Peyer's patch (tissue), 4 donors: ENCODE measurements around the gene GPR183. TPM values are rescaled to one million over a fixed set of nuclear protein-coding genes. Genes with fewer than 3 reads are reported as not detected.
A peak's percentile ranks its signal among the peaks of the same experiment; 100 is the strongest.

Experiments used
- DNase-seq, 3 donors: peaks; one replicate each; pipeline ENCODE4 v3.0.0-alpha.2; 2017 to 2019
- H3K27ac ChIP-seq, 4 donors: fragments of 200-600 bp; sonication (generic); one replicate each; pipeline ENCODE4 v1.5.1; 2016 to 2019
- H3K27me3 ChIP-seq, 2 donors: fragments of 200-600 bp; sonication (generic); one replicate each; pipeline ENCODE4 v1.5.1; 2019
- H3K36me3 ChIP-seq, 3 donors: fragments of 200-600 bp; sonication (generic); one replicate each; pipeline ENCODE4 v1.5.1; 2016 to 2019
- H3K4me1 ChIP-seq, 4 donors: fragments of 200-600 bp; sonication (generic); one replicate each; pipeline ENCODE4 v1.5.1; 2016 to 2019
- H3K4me3 ChIP-seq, 4 donors: fragments of 200-600 bp; sonication (generic); 1 replicate in 3 of 4; 2 replicates in 1 of 4; pipeline ENCODE4 v1.5.1; 2016 to 2019; ENCODE audit warnings: mild to moderate bottlenecking in 1 of 4
- H3K9me3 ChIP-seq, 4 donors: fragments of 200-600 bp; sonication (generic); one replicate each; pipeline ENCODE4 v1.5.1; 2016 to 2019; ENCODE audit warnings: mild to moderate bottlenecking in 1 of 4
- POLR2A ChIP-seq, 2 donors: fragments of 450-650 bp; IDR thresholded peaks; one replicate each; pipeline ENCODE4 v1.5.1; 2017; ENCODE audit warnings: antibody characterized with exemption in 2 of 2, mild to moderate bottlenecking in 2 of 2, moderate library complexity in 2 of 2
- total RNA-seq, 4 donors: library from RNA; depleted of rRNA; stranded (reverse); fragments of >200 nt; gene quantifications; one replicate each; pipeline ENCODE4 v1.1.0, GENCODE V29; 2016
- TF ChIP-seq, protein P1 (sequence below), 6 experiments: fragments of 450-650 bp in 4 of 6; fragments of 200-600 bp in 2 of 6; sonication (generic) in 1 of 6; IDR thresholded peaks; one replicate each; pipeline ENCODE4 v1.5.1; 2017 to 2019; ENCODE audit warnings: antibody characterized with exemption in 6 of 6, mild to moderate bottlenecking in 3 of 6, moderate library complexity in 1 of 6

GPR183 gene
- total RNA-seq, 4 donors from 2014 or later: 1.1 to 24.8 (median 3.9) TPM

DNA sequence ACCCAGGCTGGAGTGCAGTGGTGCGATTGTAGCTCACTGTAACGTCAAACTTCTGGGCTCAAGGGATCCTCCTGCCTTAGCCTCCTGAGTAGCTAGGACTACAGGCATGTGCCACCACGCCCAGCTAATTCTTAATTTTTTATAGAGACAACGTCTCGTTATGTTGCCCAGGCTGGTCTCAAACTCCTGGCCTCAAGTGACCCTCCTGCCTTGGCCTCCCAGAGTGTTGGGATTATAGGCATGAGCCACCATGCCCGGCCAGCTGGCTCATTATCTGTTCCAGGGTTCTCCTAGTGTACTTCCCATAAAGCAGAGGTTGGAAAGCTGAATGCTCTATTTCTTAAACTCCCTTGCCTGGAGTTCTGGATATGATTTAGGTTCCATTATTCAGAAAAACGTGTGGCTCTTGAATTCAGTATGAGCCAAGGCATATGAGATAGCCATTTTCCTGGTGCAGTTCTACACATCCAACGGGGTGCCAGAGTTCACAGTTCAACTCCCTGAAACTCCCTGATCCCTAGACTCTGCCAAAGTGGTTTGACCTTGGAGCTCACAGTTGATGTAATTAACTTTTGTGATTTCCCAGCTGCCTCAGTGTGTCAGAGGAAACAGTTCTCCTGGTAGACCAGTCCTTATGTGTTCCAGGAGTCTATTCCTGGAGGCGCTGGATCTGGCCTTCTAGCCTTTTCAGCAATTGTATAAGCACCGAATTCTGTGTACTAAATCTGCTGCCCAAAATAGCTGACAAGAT, 21.6 kb downstream of the GPR183 start:
- H3K4me1 ChIP-seq: peaks cover 0 to 44% (median 24%) of the 10 kb centered on the region in 4 donors
- no peak overlapping the region for H3K4me3 ChIP-seq
- peak overlapping the region; percentile 38 to 58 (median 50) for H3K27ac ChIP-seq

DNA sequence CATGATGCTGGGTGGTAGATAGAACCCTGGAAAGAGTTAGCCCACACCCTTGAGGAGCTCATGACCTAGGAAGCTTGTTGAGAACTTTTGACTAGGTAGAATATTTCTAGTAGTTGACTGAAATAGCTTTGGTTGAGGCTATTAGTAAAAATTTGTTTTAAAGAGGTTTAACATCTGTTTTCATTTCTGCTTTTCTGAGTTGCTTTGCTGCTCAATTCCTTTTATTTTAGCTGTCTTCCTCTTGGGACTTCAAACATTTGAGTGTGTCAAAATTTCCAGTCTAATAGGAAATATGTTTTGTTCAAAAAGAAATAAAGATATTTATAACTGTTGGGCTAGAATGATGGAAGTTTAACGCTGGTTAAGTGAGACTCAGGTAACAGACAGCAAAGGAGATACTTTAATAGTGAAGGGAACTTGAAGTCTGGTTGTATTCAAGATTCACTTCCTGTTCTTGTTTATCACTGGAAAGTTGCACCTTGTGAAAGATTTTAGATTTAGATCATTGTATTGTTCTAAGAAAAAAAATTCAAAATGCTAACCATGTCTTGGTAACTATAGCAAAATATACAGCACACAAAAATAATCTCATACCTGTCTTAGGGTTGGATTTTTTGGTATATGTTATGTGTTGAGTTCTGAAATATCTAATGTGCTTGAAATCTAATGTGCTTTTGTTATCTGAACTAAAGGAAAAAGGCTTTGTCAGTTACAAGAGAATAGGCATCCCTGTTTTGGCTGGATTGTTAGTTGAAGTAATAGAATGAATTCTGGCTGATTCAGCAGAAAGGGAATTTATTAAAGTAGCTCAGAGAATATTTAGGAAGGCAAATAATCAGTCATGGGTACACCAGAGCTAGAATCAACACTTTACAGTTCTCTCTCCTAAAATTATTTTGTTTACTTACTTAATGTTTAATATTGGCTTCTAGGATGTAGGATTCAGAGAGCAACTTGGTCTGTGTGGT, 24.7 kb downstream of the GPR183 start:
- DNase-seq: no peak
- H3K36me3 ChIP-seq: no peaks in the 10 kb centered on the region
- no peak for TF ChIP-seq POLR2A (IDR thresholded peaks at IDR 0.05)
- TF ChIP-seq, protein P1, sequence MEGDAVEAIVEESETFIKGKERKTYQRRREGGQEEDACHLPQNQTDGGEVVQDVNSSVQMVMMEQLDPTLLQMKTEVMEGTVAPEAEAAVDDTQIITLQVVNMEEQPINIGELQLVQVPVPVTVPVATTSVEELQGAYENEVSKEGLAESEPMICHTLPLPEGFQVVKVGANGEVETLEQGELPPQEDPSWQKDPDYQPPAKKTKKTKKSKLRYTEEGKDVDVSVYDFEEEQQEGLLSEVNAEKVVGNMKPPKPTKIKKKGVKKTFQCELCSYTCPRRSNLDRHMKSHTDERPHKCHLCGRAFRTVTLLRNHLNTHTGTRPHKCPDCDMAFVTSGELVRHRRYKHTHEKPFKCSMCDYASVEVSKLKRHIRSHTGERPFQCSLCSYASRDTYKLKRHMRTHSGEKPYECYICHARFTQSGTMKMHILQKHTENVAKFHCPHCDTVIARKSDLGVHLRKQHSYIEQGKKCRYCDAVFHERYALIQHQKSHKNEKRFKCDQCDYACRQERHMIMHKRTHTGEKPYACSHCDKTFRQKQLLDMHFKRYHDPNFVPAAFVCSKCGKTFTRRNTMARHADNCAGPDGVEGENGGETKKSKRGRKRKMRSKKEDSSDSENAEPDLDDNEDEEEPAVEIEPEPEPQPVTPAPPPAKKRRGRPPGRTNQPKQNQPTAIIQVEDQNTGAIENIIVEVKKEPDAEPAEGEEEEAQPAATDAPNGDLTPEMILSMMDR (IDR thresholded peaks at IDR 0.05): no peak
- peak overlapping the region; percentile 57 to 81 (median 68) for H3K27ac ChIP-seq
- peaks cover 0 to 61% (median 24%) of the 10 kb centered on the region in 4 donors for H3K4me1 ChIP-seq
- H3K9me3 ChIP-seq: no peaks in the 10 kb centered on the region
- peak overlapping the region in 1 of 4 donors; percentile 4 for H3K4me3 ChIP-seq
- H3K27me3 ChIP-seq: no peaks in the 10 kb centered on the region

More for the DNA sequence above, 21.6 kb downstream of the GPR183 start:
- no peaks in the 10 kb centered on the region for H3K9me3 ChIP-seq
- peak in 1 of 3 donors; percentile 67 for DNase-seq
- H3K36me3 ChIP-seq: no peaks in the 10 kb centered on the region
- no peaks in the 10 kb centered on the region for H3K27me3 ChIP-seq
- TF ChIP-seq, protein P1 (IDR thresholded peaks at IDR 0.05): no peak
- TF ChIP-seq POLR2A (IDR thresholded peaks at IDR 0.05): no peak

DNA sequence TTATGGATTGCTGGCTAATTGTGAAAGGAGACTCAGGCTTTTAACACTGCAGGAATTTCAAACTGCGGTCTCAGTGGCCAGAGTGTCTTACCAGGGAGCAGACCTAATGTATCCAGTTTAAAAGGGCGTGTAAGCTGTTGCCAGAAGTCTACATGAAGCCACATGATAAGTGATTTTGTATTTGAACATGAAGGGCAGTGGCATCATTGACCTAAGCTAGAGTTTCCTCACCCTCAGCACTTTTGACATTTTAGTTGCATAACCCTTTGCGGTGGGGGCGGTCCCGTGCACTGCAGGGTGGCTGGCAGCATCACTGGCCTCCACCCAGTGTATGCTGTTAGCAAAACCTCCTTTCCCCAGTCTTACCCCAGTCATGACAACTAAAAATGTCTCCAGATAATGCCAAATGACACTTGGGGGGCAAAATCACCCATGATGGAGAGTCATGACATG, 25.4 kb downstream of the GPR183 start:
- peak overlapping the region in 1 of 4 donors; percentile 4 for H3K4me3 ChIP-seq
- H3K27me3 ChIP-seq: no peaks in the 10 kb centered on the region
- H3K36me3 ChIP-seq: no peaks in the 10 kb centered on the region
- peak in 2 of 3 donors; percentile 77 to 87 for DNase-seq
- peaks cover 0 to 61% (median 24%) of the 10 kb centered on the region in 4 donors for H3K4me1 ChIP-seq
- H3K9me3 ChIP-seq: no peaks in the 10 kb centered on the region
- TF ChIP-seq, protein P1 (IDR thresholded peaks at IDR 0.05): no peak
- TF ChIP-seq POLR2A (IDR thresholded peaks at IDR 0.05): no peak
- peak overlapping the region; percentile 57 to 81 (median 68) for H3K27ac ChIP-seq

DNA sequence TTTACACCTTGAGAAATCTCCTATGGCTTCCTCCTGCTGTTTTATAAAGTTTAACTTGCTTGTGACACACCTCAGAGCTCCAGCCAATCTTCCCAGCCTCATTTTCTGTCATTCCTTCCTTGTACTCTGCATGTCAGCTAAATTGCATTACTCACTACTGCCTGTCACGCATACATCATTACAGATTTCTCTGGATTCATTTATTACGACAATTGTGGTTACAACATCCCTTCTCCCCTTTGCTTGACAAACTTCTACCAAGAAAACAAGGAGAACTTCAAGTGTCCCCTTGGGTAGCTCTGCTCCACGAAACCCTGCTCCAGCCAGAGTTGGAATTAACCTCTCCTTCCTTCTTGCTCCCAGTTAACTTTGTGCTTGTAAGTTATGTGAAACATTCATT, 27.0 kb downstream of the GPR183 start:
- DNase-seq: no peak
- Histone ChIP-seq H3K27ac (peak overlapping the region; percentile 16 to 81 (median 60)), H3K9me3 (no peaks in the 10 kb centered on the region), H3K4me1 (peaks cover 0 to 51% (median 21%) of the 10 kb centered on the region in 4 donors), H3K4me3 (no peak overlapping the region), H3K36me3 (no peaks in the 10 kb centered on the region), H3K27me3 (no peaks in the 10 kb centered on the region)
- TF ChIP-seq, protein P1 (IDR thresholded peaks at IDR 0.05): no peak
- TF ChIP-seq POLR2A (IDR thresholded peaks at IDR 0.05): no peak

DNA sequence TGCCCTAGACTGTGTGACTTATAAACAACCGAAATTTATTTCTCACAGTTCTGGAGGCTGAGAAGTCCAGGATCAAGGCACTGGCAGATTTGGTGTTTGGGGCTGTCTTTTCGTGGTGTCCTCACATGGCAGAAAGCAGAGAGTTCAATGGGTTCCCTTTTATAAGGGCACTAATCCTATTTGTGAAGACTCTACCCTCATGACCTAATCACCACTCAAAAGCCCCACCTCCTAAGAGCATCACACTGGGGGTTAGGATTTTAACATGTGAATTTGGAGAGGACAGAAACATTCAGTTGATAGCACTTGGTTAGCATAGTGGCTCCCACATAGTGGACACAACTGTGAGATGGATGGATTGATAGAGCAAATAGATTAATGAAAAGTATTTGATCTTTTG, 27.6 kb downstream of the GPR183 start:
- Histone ChIP-seq H3K27me3 (no peaks in the 10 kb centered on the region), H3K4me1 (peaks cover 0 to 45% (median 21%) of the 10 kb centered on the region in 4 donors), H3K36me3 (no peaks in the 10 kb centered on the region), H3K4me3 (no peak overlapping the region), H3K9me3 (no peaks in the 10 kb centered on the region), H3K27ac (peak overlapping the region in 3 of 4 donors; percentile 16 to 62 (median 59))
- TF ChIP-seq, protein P1 (IDR thresholded peaks at IDR 0.05): no peak
- no peak for TF ChIP-seq POLR2A (IDR thresholded peaks at IDR 0.05)
- DNase-seq: no peak
